T-helper 2 cell treated with Interferon-gamma antibody and Interleukin-4, amounts not matched to agents 5 μg/mL and 100 μg/mL, for 36 hours (primary cell): Measurements from ENCODE around the gene PITPNM3.

Source experiments
- DNase-seq: peaks from one replicate; pipeline ENCODE4 v3.0.0; 2021; ENCODE audit warnings: low spot score
- H3K27ac Mint-ChIP-seq: one replicate; pipeline ENCODE4 v1.8.0; 2021; ENCODE audit warnings: mild to moderate bottlenecking, mixed read lengths
- H3K27me3 Mint-ChIP-seq: one replicate; pipeline ENCODE4 v1.8.0; 2021; ENCODE audit warnings: low read depth, mixed read lengths
- H3K36me3 Mint-ChIP-seq: one replicate; pipeline ENCODE4 v1.8.0; 2021; ENCODE audit warnings: low read depth, mixed read lengths
- H3K4me1 Mint-ChIP-seq: one replicate; pipeline ENCODE4 v1.8.0; 2021; ENCODE audit warnings: low read depth, mixed read lengths
- H3K4me3 Mint-ChIP-seq: one replicate; pipeline ENCODE4 v1.8.0; 2022; ENCODE audit warnings: mild to moderate bottlenecking, moderate library complexity, mixed read lengths
- H3K9me3 Mint-ChIP-seq: one replicate; pipeline ENCODE4 v1.8.0; 2021; ENCODE audit warnings: mixed read lengths

Gene PITPNM3

GRCh38 chr17:6429266-6429665, 127.1 kb downstream of the PITPNM3 start:
- Mint-ChIP-seq H3K4me3 (no peak overlapping the region), H3K36me3 (peaks cover 5% of the 10 kb centered on the region), H3K27me3 (peaks cover 61% of the 10 kb centered on the region), H3K27ac (no peak overlapping the region), H3K4me1 (peaks cover 8% of the 10 kb centered on the region), H3K9me3 (peaks cover 21% of the 10 kb centered on the region)
- DNase-seq = no peak

- Mint-ChIP-seq H3K4me3 (peak overlapping the region; percentile 40), H3K4me1 (peaks cover 8% of the 10 kb centered on the region), H3K9me3 (peaks cover 21% of the 10 kb centered on the region), H3K36me3 (peaks cover 5% of the 10 kb centered on the region), H3K27ac (no peak overlapping the region), H3K27me3 (peaks cover 61% of the 10 kb centered on the region)
- no peak for DNase-seq
These were observed 128.0 kb downstream of the PITPNM3 start for GRCh38 chr17:6428207-6428965.

- DNase-seq = peak; percentile 79
- peaks cover 21% of the 10 kb centered on the region for H3K9me3 Mint-ChIP-seq
- H3K4me3 Mint-ChIP-seq = peak overlapping the region; percentile 40
- H3K27ac Mint-ChIP-seq = peak overlapping the region; percentile 65
- peaks cover 5% of the 10 kb centered on the region for H3K36me3 Mint-ChIP-seq
- H3K27me3 Mint-ChIP-seq = peaks cover 59% of the 10 kb centered on the region
- peaks cover 8% of the 10 kb centered on the region for H3K4me1 Mint-ChIP-seq
These were observed 129.0 kb downstream of the PITPNM3 start for GRCh38 chr17:6427279-6427781.

GRCh38 chr17:6426356-6427101, 129.8 kb downstream of the PITPNM3 start:
- no peak for DNase-seq
- no peak overlapping the region for H3K4me3 Mint-ChIP-seq
- peaks cover 12% of the 10 kb centered on the region for H3K4me1 Mint-ChIP-seq
- H3K9me3 Mint-ChIP-seq = peaks cover 17% of the 10 kb centered on the region
- H3K27ac Mint-ChIP-seq = no peak overlapping the region
- peaks cover 53% of the 10 kb centered on the region for H3K27me3 Mint-ChIP-seq
- H3K36me3 Mint-ChIP-seq = peaks cover 5% of the 10 kb centered on the region

- Mint-ChIP-seq H3K27me3 (peaks cover 48% of the 10 kb centered on the region), H3K4me3 (no peak overlapping the region), H3K27ac (no peak overlapping the region), H3K36me3 (peaks cover 4% of the 10 kb centered on the region), H3K9me3 (peaks cover 7% of the 10 kb centered on the region), H3K4me1 (peaks cover 12% of the 10 kb centered on the region)
- no peak for DNase-seq
These were observed 130.9 kb downstream of the PITPNM3 start for GRCh38 chr17:6425407-6425806.

- Mint-ChIP-seq H3K4me1 (peaks cover 12% of the 10 kb centered on the region), H3K27me3 (peaks cover 49% of the 10 kb centered on the region), H3K9me3 (no peaks in the 10 kb centered on the region), H3K36me3 (no peaks in the 10 kb centered on the region), H3K4me3 (no peak overlapping the region), H3K27ac (no peak overlapping the region)
- DNase-seq = no peak
These were observed 132.4 kb downstream of the PITPNM3 start for GRCh38 chr17:6423931-6424330.

- H3K27me3 Mint-ChIP-seq = peaks cover 49% of the 10 kb centered on the region
These were observed 133.6 kb downstream of the PITPNM3 start for GRCh38 chr17:6422654-6423241.

GRCh38 chr17:6421700-6422604, 134.4 kb downstream of the PITPNM3 start:
- Mint-ChIP-seq H3K36me3 (no peaks in the 10 kb centered on the region), H3K4me1 (peaks cover 4% of the 10 kb centered on the region), H3K27ac (no peak overlapping the region), H3K27me3 (peaks cover 44% of the 10 kb centered on the region), H3K9me3 (no peaks in the 10 kb centered on the region), H3K4me3 (no peak overlapping the region)
- peak; percentile 62 for DNase-seq

More at GRCh38 chr17:6422654-6423241, 133.6 kb downstream of the PITPNM3 start:
- H3K36me3 Mint-ChIP-seq = no peaks in the 10 kb centered on the region
- no peak overlapping the region for H3K4me3 Mint-ChIP-seq
- peaks cover 10% of the 10 kb centered on the region for H3K4me1 Mint-ChIP-seq
- DNase-seq = no peak
- H3K9me3 Mint-ChIP-seq = no peaks in the 10 kb centered on the region
- H3K27ac Mint-ChIP-seq = no peak overlapping the region

- DNase-seq = no peak
- H3K27ac Mint-ChIP-seq = no peak overlapping the region
- no peaks in the 10 kb centered on the region for H3K36me3 Mint-ChIP-seq
- H3K27me3 Mint-ChIP-seq = peaks cover 38% of the 10 kb centered on the region
- peaks cover 4% of the 10 kb centered on the region for H3K4me1 Mint-ChIP-seq
- no peak overlapping the region for H3K4me3 Mint-ChIP-seq
- H3K9me3 Mint-ChIP-seq = no peaks in the 10 kb centered on the region
These were observed 136.1 kb downstream of the PITPNM3 start for GRCh38 chr17:6420173-6420641.

GRCh38 chr17:6415616-6416015, 140.7 kb downstream of the PITPNM3 start:
- H3K36me3 Mint-ChIP-seq = no peaks in the 10 kb centered on the region
- no peak for DNase-seq
- no peaks in the 10 kb centered on the region for H3K4me1 Mint-ChIP-seq
- H3K4me3 Mint-ChIP-seq = no peak overlapping the region
- H3K9me3 Mint-ChIP-seq = no peaks in the 10 kb centered on the region
- H3K27ac Mint-ChIP-seq = no peak overlapping the region
- H3K27me3 Mint-ChIP-seq = peaks cover 12% of the 10 kb centered on the region

- Mint-ChIP-seq H3K9me3 (no peaks in the 10 kb centered on the region), H3K4me1 (no peaks in the 10 kb centered on the region), H3K27me3 (peaks cover 4% of the 10 kb centered on the region), H3K27ac (no peak overlapping the region), H3K4me3 (no peak overlapping the region), H3K36me3 (no peaks in the 10 kb centered on the region)
- DNase-seq = no peak
These were observed 143.3 kb downstream of the PITPNM3 start for GRCh38 chr17:6413065-6413464.

GRCh38 chr17:6408735-6409134, 147.6 kb downstream of the PITPNM3 start:
- Mint-ChIP-seq H3K27ac (no peak overlapping the region), H3K27me3 (peaks cover 8% of the 10 kb centered on the region), H3K4me1 (no peaks in the 10 kb centered on the region), H3K36me3 (no peaks in the 10 kb centered on the region), H3K4me3 (no peak overlapping the region), H3K9me3 (no peaks in the 10 kb centered on the region)
- DNase-seq = no peak

- Mint-ChIP-seq H3K9me3 (no peaks in the 10 kb centered on the region), H3K4me3 (no peak overlapping the region), H3K4me1 (no peaks in the 10 kb centered on the region), H3K36me3 (no peaks in the 10 kb centered on the region), H3K27ac (no peak overlapping the region), H3K27me3 (peaks cover 8% of the 10 kb centered on the region)
- no peak for DNase-seq
These were observed 148.1 kb downstream of the PITPNM3 start for GRCh38 chr17:6408276-6408675.
